Embryonic facial prominence (tissue), 1 donor: ENCODE data around the gene DMAC1.

Experiments
- DNase-seq: peaks from one replicate; pipeline ENCODE4 v3.0.0-alpha.2; 2016; ENCODE audit errors: extremely low spot score

DMAC1 gene, protein sequence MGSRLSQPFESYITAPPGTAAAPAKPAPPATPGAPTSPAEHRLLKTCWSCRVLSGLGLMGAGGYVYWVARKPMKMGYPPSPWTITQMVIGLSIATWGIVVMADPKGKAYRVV

GRCh38 chr9:7799234-7799943 is at the start of gene DMAC1:
TSS of gene DMAC1 (minus strand) at chr9:7799778. CDS start at chr9:7799734, 44 bp downstream.
- peak; percentile 76 for DNase-seq

DNA sequence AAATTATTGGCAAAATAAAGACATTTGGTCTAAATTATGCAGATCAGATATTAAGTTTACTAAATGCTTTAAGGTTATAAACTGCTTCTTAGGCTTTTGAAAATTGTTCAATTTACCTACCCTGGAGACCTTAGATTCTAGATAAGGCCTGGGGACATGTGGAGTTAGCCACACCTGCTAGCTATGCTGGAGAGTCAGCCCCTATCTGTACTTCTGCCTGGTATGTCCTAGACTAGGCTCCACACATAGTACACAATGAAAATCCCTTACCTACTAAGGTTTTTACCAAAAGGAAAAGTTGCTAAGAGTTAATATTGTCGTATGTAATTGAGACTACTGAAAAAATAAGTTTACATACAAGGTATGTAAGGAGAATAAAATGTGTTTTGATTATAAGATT is 49.8 kb upstream of the DMAC1 start:
- no peak for DNase-seq

- DNase-seq: no peak
These were observed 48.9 kb upstream of the DMAC1 start for GRCh38 chr9:7848498-7848897.

- no peak for DNase-seq
These were observed 44.7 kb upstream of the DMAC1 start for GRCh38 chr9:7844242-7844641.

GRCh38 chr9:7841831-7842230 is 42.3 kb upstream of the DMAC1 start:
- no peak for DNase-seq

DNA sequence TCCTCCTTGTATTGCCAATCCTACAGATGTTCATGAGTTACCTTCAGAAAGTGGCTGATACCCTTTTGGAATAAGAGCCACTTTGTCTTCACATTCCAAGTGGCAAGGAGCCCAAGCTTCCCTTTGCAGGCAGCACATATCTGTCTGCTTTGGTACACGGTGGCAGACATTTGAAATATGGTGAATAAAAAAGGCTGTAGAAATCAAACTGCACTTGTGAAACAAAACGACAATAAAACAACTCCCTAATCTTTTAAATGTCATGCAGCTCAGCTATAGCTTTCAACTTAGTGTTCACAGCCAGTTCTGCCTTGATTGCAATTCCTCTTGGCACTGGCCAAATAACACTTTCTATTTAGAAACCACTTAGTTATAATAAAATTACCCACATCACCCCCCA is 35.0 kb upstream of the DMAC1 start:
- no peak for DNase-seq

- DNase-seq: no peak
These were observed 28.8 kb upstream of the DMAC1 start for GRCh38 chr9:7828334-7828733.

DNA sequence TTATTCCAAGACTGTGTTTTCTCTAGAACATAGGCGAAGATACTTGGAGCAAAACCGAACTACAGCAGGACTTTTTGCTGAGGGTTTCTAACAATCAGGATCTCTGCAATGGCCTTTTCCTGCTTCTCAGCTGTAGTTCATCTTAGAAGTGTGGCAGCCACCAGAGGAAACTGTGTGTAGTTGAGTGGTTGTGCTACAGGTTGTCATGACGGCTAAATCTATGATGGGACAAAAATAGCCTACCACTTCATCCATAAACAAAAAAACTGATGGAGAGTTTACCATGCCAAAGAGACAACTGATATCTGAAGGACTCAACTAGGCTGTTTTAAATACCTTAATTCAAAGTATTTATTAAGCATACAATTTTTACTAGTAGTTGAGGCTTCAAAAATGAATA is 28.2 kb upstream of the DMAC1 start:
- DNase-seq: no peak

- no peak for DNase-seq
These were observed 27.5 kb upstream of the DMAC1 start for GRCh38 chr9:7827056-7827455.

GRCh38 chr9:7823651-7824050 is 24.1 kb upstream of the DMAC1 start:
- no peak for DNase-seq

GRCh38 chr9:7819984-7820383 is 20.4 kb upstream of the DMAC1 start:
- no peak for DNase-seq

- no peak for DNase-seq
These were observed 16.4 kb upstream of the DMAC1 start for GRCh38 chr9:7816021-7816420.

DNA sequence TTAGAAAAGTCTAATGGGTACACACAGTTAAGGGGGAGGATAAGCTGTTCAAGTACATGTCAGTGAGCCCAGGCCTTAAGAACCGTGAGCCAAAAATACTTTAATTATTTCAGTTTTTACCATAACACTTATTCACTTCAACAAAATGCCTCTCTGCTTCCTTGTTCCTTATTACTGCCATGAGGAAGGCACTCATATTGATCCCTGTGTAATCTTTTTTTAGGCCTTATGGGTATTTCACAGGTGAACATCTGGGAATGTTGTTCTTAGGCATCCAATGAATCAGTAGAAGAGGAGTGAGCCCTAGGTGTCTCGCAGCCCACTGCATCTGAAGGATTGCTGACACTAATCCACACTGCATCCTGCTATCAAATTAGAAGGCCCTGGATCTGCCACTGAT is 13.5 kb upstream of the DMAC1 start:
- DNase-seq: no peak

GRCh38 chr9:7811677-7812076 is 12.1 kb upstream of the DMAC1 start:
- DNase-seq: no peak

DNA sequence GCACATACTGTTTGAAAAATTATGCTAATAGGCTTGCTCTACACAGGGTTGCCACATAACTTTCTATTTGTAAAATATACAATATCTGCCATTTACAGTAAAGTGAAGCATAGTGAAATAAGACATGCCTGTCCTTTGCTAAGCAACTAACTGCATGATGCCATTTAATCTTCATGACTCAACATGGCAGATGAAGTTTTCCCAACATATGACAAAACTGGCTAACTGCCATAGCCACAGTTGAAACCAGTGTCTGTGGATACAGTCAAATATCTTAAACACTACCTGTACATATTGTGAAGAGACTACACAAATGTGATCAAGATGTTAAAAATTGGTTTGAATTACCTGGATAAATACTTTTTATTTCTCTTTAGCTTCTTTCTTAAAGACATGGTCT is 3.1 kb upstream of the DMAC1 start:
- DNase-seq: no peak

DNA sequence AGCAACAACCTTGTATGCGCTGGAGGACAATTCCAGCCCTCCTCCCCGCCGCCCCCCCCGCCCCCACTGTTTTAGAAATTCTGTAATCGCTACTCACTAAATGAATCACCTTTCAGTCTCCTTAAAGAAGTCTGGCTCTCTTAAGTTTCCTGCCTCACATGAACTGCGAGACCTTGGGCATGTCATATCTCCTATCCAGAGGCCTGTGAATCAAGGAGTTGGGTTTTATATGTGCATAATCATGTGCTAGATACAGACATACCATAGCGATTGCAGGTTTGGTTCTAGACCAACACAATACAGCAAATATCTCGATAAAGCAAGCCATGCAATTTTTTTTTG is 337 bp upstream of the DMAC1 start:
- DNase-seq: no peak

- no peak for DNase-seq
These were observed 5.4 kb downstream of the DMAC1 start for GRCh38 chr9:7794196-7794595.

DNA sequence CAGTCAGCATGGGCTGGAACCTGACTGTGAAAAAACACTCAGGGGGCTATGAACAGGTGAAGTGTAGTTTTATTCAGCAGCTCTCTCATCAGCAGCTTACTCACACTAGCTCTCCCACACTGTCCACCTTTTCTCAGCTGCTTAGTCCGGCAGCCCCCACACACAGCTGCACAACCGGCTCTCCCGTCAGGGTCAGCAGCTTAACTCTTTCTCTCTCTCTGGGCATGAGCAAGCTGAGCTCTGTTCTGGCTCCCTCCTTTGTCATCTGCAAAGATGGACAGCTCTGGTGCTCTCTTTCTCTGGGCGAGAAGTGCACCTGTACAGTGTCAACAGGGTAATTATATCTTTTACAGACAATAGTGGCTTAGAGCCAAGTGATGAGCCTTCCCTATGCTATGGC is 8.2 kb downstream of the DMAC1 start:
- no peak for DNase-seq

DNA sequence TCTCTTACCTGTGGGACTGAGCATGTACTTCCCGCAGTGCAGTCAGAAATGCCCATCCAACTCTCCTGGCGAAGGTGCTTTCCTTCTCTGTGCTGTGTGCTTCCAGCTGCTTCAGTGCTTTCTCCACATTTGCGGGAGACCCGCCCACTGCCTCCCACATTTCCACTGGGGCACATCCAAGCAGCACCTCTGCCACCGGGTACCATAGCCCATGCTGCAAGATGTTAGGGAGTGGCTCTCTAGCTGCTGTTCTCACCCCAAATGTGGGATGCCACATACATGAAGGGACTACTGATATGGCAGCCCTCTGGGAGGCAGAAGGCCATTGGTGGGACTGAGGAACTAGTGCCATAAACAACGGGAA is 8.8 kb downstream of the DMAC1 start:
- DNase-seq: no peak

GRCh38 chr9:7790022-7790818 is 9.4 kb downstream of the DMAC1 start:
- no peak for DNase-seq

- DNase-seq: no peak
These were observed 10.8 kb downstream of the DMAC1 start for GRCh38 chr9:7788772-7789171.

DNA sequence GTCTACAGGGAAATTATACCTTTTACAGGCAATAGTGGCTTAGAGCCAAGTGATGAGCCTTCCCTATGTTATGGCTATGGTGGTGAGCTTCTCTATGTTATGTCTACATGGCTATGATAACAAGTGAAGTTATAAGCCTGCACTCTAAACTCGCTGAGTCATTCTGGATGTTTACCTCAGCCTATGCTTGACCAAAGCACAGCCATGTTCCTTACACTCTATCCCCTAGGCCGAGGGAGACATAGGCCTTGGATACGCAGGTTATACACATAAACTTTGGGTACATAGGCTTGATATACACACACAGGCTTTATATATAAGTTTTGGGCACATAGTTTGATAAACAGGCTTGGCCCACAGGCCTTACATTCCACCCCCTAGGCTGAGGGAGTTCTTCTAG is 13.8 kb downstream of the DMAC1 start:
- no peak for DNase-seq

GRCh38 chr9:7784472-7784871 is 15.1 kb downstream of the DMAC1 start:
- DNase-seq: no peak
